Calu3 (cell line): ENCODE measurements around the gene ANKS3. TPM values are rescaled to one million over a fixed set of nuclear protein-coding genes. Genes with fewer than 3 reads are reported as not detected.

ENCODE experiments used
- BruUV-seq: library from RNA; stranded (reverse); fragments of 400-500 nt; replicated peaks from 2 replicates; lab custom pipeline; 2021; lab: Mats Ljungman, UMichigan
- CTCF ChIA-PET: fragments of 300-600 bp; sonication (Branson Sonifier 250); formaldehyde crosslinking; loops from one replicate; lab custom pipeline; 2022; ENCODE audit warnings: antibody characterized with exemption; lab: Charles Lee
- DNase-seq: peaks from one replicate; pipeline ENCODE4 v3.0.0; 2022
- H3K27ac Mint-ChIP-seq: one replicate; pipeline ENCODE4 v1.8.0; 2022; ENCODE audit warnings: mixed read lengths; ENCODE audit not compliant: unreplicated experiment
- H3K27me3 Mint-ChIP-seq: one replicate; pipeline ENCODE4 v1.8.0; 2022; ENCODE audit warnings: mixed read lengths; ENCODE audit not compliant: unreplicated experiment
- H3K36me3 Mint-ChIP-seq: one replicate; pipeline ENCODE4 v1.8.0; 2022; ENCODE audit warnings: mild to moderate bottlenecking, moderate library complexity, mixed read lengths; ENCODE audit not compliant: insufficient read depth, unreplicated experiment
- H3K4me1 Mint-ChIP-seq: one replicate; pipeline ENCODE4 v1.8.0; 2022; ENCODE audit warnings: mild to moderate bottlenecking, low read depth, mixed read lengths; ENCODE audit not compliant: unreplicated experiment
- H3K4me3 Mint-ChIP-seq: one replicate; pipeline ENCODE4 v1.8.0; 2022; ENCODE audit warnings: mild to moderate bottlenecking, low read depth, moderate library complexity, mixed read lengths; ENCODE audit not compliant: unreplicated experiment
- H3K9me3 Mint-ChIP-seq: one replicate; pipeline ENCODE4 v1.8.0; 2022; ENCODE audit warnings: low read depth, mixed read lengths; ENCODE audit not compliant: unreplicated experiment
- intact Hi-C: fragments of 100-400 bp; cut with micrococcal nuclease; formaldehyde crosslinking; loops from one replicate; pipeline ENCODE4 v1.10.0; 2022; ENCODE audit not compliant: unreplicated experiment
- total RNA-seq: library from RNA; stranded (reverse); gene quantifications from 2 replicates; pipeline ENCODE4 v1.2.3, GENCODE V29; 2022
- TF ChIP-seq, protein P1 (sequence below): fragments of 200-600 bp; IDR thresholded peaks from one replicate; pipeline ENCODE4 v1.8.0; 2022; ENCODE audit warnings: antibody characterized with exemption; ENCODE audit not compliant: unreplicated experiment

ANKS3 gene
- total RNA-seq, 1 experiment from 2014 or later = 46.9 TPM

DNA sequence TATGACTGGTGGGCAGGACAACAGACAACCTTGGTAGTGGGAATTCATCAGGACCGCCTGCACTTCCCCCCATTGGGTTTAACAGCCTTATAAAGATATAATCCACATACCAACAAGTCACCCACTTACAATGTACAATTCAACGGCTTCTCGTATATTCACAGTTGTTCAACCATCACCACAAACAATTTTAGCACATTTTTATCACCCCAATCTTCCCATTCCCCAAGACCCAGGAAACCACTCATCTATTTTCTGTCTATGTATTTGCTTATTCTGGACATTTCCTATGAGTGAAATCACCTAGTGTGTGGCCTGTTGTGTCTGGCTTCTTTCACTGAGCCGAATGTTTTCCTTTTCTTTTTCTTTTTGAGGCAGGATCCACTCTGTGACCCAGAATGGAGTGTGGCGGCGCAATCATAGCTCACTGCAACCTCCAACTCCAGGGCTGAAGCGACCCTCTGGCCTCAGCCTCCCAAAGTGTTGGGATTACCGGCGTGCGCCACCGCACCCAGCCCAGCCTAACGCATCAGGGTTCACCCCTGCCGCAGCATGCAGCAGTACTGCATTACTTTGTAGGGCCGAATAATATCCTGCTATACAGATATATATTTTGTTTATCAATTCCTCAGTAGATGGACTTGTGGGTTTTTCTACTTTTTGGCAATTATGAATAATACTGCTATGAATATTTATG lies 10.9 kb downstream of the ANKS3 start:
- CTCF ChIA-PET = interaction anchor here (0.8 kb wide), 1 partner anchor 10 kb away, joined by 5 read pairs; no protein-coding TSS in a partner anchor
- no peak for DNase-seq
- Mint-ChIP-seq H3K27me3 (no peaks in the 10 kb centered on the region), H3K9me3 (no peaks in the 10 kb centered on the region), H3K4me3 (no peak overlapping the region), H3K27ac (no peak overlapping the region), H3K4me1 (no peaks in the 10 kb centered on the region), H3K36me3 (peaks cover 32% of the 10 kb centered on the region)
- no TSS peak for BruUV-seq
- intact Hi-C loops = no loop called here
- TF ChIP-seq, protein P1, sequence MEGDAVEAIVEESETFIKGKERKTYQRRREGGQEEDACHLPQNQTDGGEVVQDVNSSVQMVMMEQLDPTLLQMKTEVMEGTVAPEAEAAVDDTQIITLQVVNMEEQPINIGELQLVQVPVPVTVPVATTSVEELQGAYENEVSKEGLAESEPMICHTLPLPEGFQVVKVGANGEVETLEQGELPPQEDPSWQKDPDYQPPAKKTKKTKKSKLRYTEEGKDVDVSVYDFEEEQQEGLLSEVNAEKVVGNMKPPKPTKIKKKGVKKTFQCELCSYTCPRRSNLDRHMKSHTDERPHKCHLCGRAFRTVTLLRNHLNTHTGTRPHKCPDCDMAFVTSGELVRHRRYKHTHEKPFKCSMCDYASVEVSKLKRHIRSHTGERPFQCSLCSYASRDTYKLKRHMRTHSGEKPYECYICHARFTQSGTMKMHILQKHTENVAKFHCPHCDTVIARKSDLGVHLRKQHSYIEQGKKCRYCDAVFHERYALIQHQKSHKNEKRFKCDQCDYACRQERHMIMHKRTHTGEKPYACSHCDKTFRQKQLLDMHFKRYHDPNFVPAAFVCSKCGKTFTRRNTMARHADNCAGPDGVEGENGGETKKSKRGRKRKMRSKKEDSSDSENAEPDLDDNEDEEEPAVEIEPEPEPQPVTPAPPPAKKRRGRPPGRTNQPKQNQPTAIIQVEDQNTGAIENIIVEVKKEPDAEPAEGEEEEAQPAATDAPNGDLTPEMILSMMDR = no peak

GRCh38 chr16:4718466-4718865 lies 15.6 kb downstream of the ANKS3 start:
- intact Hi-C loops = loop anchor here (10.0 kb wide), 1 partner anchor 306 kb away; no protein-coding TSS in a partner anchor
- H3K36me3 Mint-ChIP-seq = peaks cover 42% of the 10 kb centered on the region
- no peak overlapping the region for H3K4me3 Mint-ChIP-seq
- H3K27ac Mint-ChIP-seq = no peak overlapping the region
- no peaks in the 10 kb centered on the region for H3K9me3 Mint-ChIP-seq
- H3K4me1 Mint-ChIP-seq = no peaks in the 10 kb centered on the region
- no peak for DNase-seq
- no peaks in the 10 kb centered on the region for H3K27me3 Mint-ChIP-seq
- TF ChIP-seq, protein P1 = no peak
- CTCF ChIA-PET = no interaction called here
- BruUV-seq = no TSS peak

GRCh38 chr16:4714996-4715395 lies 19.1 kb downstream of the ANKS3 start:
- TF ChIP-seq, protein P1 = no peak
- Mint-ChIP-seq H3K36me3 (peaks cover 46% of the 10 kb centered on the region), H3K27ac (no peak overlapping the region), H3K4me1 (no peaks in the 10 kb centered on the region), H3K9me3 (no peaks in the 10 kb centered on the region), H3K27me3 (no peaks in the 10 kb centered on the region), H3K4me3 (no peak overlapping the region)
- intact Hi-C loops = loop anchor here (10.0 kb wide), 1 partner anchor 310 kb away; no protein-coding TSS in a partner anchor
- DNase-seq = no peak
- BruUV-seq = no TSS peak
- CTCF ChIA-PET = interaction anchor here (0.7 kb wide), 1 partner anchor 243 kb away, joined by 8 read pairs; the partner anchor contains the start of gene SEC14L5

- intact Hi-C loops = loop anchor here (10.0 kb wide), 1 partner anchor 311 kb away; no protein-coding TSS in a partner anchor
- TF ChIP-seq, protein P1 = no peak
- CTCF ChIA-PET = no interaction called here
- Mint-ChIP-seq H3K9me3 (no peaks in the 10 kb centered on the region), H3K4me1 (no peaks in the 10 kb centered on the region), H3K36me3 (peaks cover 47% of the 10 kb centered on the region), H3K4me3 (no peak overlapping the region), H3K27ac (no peak overlapping the region), H3K27me3 (no peaks in the 10 kb centered on the region)
- no TSS peak for BruUV-seq
- DNase-seq = no peak
Observed at GRCh38 chr16:4713663-4714501, 20.2 kb downstream of the ANKS3 start.
